Raji (cell line): ENCODE results near the gene CD47.

ENCODE experiments used
- POLR2A ChIP-seq: IDR thresholded peaks from 2 replicates; pipeline ENCODE4 v1.6.1; 2011; ENCODE audit warnings: low read depth, low read length, control low read depth; ENCODE audit not compliant: insufficient read depth

The CD47 gene

DNA sequence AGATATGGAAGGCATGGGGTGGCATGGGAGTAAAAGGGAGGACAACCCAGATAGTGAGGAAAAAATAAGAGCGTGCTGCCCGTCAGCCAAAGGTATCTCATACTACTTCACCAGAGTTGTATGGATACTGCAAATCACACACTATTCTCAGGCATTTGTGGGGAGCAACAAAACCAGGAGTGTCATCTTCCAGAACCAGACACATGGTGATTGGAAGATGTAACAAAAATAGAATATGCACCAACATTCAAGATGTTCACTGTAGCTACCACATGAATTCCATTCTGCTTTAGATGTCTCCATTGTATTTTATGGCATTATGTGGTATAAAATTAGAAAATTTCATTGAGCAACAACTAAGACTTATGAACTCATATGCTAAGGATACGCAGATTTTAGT lies 34.9 kb downstream of the CD47 start:
- TF ChIP-seq POLR2A: no peak

DNA sequence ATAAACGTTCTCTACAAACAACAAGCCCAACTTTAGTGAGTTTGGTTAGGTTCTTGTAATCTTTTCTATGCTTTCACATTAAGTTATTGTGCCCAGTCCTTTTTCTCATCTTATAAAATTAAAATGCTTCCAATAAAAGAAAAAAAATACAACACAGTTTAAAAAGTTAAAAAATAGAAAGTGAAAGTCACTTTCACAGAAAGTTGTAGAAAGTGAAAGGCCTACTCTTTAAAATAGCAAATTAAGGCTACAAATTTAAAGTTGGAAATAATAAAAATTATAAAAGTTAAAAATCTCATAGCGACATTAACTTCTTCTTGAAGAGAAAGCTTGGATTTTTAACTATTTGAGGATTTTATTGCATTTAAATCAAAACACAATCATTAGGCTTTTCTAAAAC lies 35.9 kb downstream of the CD47 start:
- TF ChIP-seq POLR2A: no peak

DNA sequence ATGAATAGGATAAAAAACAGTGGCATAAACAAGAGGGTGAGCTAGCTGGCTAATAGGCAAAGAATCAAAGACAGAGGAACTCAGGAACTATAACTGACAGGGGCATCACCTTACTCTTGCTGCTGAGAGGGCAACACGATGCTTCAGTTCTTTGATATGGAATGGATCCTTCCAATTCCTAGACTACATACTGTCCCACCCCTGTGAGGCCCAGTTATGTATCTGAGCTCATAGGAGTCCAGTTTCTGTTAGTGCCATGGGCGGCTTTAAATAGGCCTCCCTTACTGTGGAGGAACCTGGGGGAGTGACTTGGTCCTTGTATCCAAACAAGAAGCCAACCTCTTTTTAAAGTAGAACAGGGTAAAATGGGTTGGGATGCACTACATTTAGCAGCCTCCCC lies 37.3 kb downstream of the CD47 start:
- TF ChIP-seq POLR2A: no peak

DNA sequence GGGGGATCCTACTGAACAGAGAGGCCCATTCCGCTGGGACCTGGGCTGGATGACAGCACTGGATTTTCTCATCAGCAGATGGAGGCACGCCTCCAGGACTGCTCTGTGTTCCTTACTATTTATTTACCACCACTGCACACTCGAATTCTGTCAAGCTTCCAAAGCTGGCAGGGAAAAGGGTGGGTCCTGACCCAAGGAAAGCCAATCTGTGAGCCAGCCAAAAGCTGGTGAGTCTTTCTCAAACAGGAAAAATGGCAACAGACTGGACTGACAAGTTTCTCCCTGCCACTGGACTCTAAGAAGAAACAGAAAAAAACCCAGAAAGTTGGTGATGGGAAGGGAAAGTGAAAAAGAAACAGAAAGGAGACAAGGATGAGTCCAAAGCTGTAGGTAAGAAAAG lies 37.8 kb downstream of the CD47 start:
- TF ChIP-seq POLR2A: no peak

DNA sequence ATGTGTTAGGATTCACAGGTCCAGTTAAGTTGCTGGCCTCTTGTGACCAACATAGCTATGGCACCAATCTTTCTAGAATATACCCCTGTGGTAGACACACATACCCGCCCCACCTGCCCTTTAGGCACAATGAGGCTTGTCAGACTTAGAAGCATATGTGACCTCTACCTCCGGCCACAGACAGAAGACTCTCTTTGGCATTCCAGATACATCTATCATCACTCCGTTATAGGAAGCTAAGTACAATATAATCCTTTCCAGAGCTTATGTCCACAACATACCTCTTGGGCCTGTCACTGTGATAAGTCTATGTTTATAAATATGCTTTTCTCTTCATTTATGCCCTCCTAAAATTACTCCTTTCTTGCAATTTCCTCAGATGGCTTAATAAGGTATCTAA lies 39.8 kb downstream of the CD47 start:
- TF ChIP-seq POLR2A: no peak

DNA sequence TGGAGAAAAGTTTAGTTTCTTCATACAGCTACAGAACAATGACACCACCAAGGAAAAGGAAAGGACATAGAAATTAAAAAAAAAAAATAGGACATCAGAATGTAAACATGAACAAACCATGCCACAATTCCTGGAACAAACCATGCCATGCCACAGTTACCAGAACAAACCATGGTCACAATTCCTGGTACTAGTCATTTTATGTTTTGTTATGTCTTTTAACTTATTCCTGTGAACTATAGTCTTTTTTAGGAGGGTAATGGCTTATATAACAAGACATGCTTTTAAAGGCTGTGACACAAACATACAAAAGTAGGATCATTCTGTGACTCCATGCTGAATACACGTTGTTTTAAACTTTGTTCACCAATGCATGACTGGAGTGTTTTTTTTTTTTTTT lies 42.8 kb downstream of the CD47 start:
- no peak for TF ChIP-seq POLR2A

DNA sequence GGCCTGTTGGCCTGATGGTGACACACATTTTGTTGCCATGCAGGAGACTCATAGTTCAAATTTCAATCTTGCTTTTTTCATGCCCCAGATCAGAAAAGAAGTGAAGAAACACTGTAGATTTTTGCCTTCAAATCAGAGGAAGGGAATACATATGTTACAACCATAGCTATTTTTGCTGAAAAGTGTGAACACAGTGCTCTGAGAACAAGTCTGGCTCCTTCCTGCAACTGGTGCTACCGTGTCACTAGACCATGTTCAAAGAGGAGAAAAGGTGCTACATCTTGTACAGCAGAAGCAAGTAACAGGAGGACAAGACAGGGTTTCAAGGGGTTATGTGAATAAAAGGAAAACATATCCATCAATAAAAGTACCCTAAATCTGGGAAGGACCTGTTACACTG lies 44.6 kb downstream of the CD47 start:
- no peak for TF ChIP-seq POLR2A

DNA sequence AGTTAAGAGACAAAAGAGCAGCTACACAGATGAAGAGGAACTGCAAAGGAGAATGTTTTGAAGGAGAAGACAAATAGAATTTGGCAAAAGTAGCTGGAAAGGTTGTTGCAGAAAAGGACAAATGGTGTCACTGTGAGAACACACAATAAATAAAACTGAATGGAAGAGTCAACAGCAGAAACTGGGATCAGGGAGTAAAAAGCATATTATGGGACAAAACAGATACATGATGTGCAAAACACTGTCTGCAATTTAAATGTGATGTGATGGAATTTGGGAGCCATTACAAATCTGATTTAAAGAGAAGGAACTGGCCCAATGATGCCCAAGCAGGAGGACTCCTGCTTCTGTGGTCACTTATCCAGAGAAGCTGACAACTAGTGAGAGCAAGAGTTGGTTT lies 46.1 kb downstream of the CD47 start:
- TF ChIP-seq POLR2A: no peak

DNA sequence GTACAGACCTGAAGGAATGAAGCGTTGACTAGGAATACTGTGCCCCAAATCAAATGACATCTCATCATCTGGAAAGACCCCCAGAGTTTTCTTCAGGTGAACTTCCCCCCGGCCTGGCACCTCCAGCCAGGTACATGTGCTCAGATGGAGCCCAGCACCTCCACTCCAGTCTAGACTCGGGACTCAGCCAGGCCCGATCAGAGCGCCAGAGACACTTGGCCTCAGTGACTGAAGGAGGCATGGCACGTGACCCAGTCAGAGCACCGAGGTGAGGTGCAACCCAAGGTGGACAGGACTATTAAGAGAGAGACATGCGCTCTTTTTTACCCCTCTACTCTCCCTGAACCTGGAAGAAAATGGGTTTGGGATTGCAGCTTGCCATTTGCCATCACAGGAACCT lies 48.5 kb downstream of the CD47 start:
- no peak for TF ChIP-seq POLR2A

DNA sequence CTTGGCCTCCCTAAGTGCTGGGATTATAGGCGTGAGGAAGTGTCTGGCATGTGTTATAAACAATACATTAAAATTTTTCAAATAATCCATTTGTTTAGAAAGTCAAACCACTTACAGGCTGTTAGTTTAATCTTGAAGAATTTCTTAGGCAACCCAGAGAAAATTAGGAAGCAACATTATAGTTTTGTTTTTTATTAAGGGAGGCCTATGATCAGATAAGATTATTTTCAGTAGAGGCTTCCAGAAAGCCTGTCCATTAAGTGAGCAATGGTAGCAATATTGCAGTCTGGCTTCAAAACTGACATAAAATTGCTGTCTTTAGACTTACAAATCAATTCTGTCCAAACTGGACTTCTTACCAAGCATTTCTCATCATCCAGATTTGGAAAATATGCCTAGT lies 49.6 kb downstream of the CD47 start:
- no peak for TF ChIP-seq POLR2A

DNA sequence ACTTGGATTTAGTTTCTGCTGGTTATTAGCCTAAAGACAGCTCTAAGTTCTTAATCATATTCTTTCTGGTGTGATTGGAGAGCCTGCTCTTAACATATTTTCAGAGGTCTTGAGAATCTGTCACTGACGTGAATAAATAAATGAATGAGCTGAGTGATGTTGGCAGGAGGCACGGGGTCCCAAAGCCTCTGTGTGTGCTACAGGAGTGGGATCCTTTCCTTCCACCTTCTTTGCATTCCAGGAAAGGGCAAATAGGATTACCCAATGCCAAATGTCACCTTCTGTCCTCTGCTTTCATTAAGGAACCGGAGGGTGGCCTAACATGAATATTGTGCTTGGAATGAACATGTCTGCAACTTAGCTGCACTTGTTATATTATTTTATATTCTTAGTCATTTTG lies 53.1 kb downstream of the CD47 start:
- TF ChIP-seq POLR2A: no peak

DNA sequence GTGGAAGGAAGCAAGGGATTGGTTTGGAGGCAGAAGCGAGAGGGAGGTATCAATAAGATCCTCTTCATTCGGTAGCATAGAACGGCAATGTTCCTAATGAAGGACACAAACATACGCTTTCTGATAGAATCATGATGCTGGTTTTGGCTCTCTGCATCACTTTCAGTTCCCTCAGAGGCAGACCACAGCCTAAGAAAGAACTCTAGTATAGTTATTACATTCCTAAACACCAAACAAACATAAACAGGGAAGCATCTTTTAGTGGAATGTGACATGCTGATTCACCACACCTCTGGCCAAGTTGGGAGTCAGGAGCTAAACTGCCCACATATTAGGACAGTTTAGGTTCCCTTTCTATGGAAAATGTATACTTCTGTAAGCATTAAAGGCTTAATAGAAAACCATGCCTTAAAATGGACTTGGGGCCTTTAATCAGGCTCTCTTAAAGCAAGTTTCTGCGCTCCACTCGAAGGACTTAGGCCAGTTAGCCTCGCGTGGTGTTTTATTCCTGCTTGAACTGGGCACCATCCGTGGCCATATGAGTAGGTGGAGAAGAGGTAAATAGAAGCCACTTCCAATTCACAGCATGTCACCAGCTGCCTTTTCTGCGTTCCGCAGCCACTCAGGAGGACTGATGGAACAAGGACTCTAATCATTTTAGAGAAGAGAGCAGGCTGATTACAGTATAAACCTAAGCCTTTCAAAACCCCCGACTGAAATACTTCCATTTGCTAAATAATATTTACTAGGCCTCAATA lies 53.7 kb downstream of the CD47 start:
- no peak for TF ChIP-seq POLR2A

DNA sequence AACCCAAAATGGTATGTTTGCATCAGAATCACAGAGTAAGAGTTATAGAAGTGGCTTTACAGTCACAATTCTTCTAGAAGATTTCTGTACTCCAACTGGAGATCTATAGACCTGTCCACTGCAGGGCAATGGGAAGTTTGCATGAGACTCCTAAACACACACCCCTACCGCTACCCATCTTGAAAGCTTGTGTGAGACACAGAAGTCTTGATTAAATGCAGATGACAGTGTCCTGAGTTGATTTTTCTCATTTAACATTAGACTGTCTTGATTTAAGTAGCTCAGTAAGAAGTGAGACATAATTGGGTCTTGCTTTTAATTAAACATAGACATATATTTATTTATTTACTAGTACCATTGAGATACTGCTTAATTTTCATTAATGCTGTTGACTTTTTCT lies 54.4 kb downstream of the CD47 start:
- TF ChIP-seq POLR2A: no peak

DNA sequence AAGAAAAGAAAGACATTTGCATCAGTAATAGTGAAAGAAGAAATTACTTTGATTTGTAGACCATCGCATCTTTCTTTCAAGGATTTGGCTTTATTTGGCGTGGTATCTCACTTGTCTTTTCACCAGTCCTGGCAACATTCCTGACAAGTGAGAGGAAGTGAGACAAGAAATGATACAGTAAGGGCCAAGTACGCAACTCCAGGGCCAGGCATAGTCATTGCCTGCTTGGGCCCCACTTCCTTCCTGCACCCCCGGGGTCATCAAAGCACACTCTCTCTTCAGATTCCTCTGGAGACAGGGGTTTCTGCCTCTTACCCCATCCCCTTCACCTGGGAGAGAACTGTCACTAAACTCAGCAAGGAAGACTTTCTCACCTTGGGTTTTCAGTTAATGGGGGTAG lies 55.1 kb downstream of the CD47 start:
- no peak for TF ChIP-seq POLR2A

DNA sequence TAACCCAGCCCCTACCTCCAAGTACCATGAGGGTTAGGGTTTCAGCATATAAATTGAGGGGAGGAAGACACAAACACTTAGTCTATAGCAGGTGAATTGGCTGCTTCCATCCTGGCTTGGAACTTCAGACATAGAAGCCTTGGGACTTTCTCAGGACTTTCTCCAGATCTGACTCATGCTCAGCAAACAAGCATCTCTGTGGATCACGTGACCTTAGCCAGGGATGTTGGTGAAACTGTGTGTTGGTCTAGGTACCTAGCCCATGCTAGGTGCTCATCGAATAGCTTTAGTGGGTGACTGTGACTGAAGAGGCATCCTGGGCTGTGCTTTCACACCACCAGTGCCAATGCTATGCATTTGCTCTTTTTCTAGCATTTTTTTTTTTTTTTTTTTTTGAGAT lies 58.9 kb downstream of the CD47 start:
- no peak for TF ChIP-seq POLR2A

DNA sequence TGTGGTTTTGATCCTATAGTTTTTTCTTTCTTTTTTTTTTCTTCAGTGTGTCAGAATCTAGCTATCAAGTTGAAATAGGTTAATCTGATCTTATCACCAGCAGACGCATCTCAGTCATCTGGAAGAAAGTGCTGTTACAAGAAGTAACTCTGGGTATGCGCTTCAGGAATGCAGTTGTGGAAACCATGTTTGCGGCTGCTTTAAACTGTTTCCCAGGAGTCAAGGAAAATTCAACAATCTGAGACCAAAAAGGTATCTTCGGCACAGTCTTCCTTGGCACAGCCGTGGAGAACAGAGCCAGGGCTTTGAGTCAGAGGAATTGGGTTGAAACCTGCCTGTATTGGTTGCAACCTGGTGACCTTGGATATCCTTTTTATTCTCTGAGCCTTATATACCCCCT lies 59.9 kb downstream of the CD47 start:
- no peak for TF ChIP-seq POLR2A

DNA sequence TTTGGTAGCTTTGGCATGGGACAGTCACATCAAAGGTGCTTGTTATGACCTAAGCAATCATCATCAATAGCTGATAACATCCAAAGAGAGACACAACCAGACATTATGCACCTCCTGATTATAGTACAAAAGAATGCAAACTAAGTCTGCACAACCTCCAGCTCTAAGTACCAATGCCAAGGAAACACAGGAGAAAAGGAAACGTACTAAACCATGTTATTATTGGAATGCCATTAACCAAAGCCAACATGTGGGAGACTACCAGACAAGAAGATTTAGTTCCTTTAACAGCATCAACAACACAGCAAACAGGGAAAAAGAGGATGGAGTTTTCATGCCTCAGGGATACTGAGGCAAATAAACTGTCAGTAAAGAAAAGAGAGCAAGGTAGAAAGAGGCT lies 61.4 kb downstream of the CD47 start:
- no peak for TF ChIP-seq POLR2A
